HG03064 (cell line): Measurements from ENCODE around the gene ARHGAP6.
"Not testable (repeated sequence)": the region's sequence is repeated elsewhere in the genome, so short reads cannot be mapped to it uniquely, and the experiment has no call there.

Experiments
- ATAC-seq: cut with Tn5 transposase; IDR thresholded peaks from one replicate; pipeline ENCODE4 v1.9.1; 2021; ENCODE audit warnings: low read depth; ENCODE audit not compliant: unreplicated experiment

The ARHGAP6 gene

DNA sequence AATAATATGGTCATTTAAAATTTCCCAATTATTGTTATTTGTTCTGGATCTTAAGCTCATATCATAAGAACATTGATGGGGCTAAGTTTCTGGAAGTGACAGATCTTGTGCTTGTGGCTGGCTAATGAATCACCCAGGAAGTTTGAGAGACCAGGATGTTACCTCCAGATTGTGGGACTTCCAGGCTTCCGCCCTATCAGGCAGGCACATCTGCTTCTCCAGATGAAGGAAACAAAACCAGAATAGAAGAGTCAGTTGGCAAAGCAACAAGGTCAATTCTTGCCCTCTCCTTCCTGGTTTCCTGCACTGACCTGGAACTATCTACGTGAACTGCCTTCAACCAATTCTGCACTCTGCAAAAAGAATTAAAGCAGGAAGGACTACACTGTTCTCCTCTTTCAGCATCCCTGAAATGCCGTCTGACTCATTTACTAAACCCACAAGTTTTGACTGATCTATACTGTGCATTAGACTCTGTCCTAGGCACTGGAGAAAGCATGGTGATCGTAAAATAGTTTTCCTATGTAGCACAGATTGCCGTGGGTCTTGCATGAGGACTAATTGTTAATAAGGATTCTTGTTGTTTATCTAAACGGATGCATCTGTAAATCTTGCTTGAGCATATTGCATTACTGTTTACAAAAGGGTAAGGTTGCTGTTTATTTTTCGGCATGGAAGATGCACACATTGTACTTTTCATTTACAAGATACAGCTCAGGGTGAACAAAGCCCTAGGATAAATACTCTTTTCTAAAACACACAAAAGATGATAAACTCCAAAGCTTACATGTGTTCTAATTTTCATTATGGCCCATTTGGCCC lies 297.9 kb downstream of the ARHGAP6 start:
- no peak for ATAC-seq

DNA sequence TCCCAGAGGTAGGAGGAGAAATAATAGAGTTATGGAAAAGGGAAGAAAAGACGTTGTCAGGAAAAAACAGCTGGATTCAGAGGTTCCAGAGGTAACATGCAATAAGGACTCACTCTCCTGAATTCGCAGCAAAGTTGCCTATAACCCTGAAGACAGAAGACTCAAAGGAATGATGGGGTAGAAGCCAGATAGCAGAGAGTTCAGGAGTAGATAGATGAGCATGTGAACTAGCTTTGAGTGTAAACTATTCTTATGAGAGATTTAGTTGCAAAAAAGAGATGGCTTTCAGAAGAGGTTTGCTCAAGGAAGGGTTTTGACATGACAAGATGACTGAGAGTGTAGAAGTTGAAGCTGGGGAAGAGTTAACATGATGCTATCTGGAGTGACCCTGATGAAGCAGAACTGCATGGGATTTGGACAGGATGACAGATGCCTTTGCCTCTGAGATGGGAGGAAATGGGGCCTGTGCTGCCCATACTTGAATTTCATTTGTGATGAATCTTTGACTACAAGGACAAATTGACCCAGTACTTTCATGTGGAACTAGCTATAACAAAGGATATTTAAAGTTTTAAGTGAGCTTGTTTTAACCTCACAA lies 298.6 kb downstream of the ARHGAP6 start:
- no peak for ATAC-seq

DNA sequence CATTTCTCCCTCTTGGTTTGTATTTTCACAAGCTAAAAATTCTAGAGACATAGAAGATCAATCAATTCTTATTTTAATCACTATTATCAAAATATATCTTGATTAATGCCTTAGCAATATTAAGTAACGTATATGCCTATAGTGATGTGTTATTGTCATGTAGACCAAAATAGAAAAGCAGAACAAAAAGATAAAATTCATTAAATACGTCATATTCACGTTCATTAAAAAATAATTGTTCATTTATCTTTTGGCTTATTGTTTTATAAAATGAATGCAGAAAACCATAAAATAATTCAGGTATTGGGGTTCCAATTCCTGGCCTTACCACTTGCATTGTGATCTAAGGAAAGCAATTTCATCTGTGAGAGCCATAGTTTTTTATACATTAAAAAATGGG lies 300.3 kb downstream of the ARHGAP6 start:
- no peak for ATAC-seq

DNA sequence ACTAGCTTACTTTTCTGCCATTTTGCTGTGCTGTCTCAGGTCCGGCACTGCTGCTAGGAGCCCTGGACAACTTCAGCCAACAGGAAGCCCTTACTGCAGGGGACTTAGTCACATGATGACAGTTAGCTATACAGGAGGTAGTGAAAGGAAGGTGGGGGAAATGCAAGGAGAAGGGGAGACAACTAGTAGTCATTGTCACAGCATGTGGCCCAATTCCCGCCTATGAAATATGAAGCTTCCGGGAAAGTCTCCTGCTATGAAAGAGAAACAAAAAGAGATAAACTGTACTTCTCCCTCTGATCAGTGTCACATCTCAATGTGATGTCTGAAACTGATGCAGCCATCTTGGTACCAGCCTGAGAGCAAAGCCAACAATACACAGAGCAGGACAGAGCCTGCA lies 300.9 kb downstream of the ARHGAP6 start:
- no peak for ATAC-seq

DNA sequence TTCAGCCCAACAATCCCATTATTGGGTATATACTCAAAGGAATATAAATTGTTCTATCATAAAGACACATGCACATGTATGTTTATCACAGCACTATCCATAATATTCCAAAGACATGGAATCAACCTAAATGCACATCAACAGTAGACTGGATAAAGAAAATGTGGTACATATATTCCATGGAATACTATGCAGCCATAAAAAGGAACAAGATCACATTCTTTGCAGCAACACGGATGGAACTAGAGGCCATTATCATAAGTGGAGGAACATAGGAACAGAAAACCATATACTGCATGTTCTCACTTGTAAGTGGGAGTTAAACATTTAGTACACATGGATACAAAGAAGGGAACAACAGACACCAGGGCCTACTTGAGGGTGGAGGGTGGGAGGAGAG lies 301.9 kb downstream of the ARHGAP6 start:
- not testable (repeated sequence) for ATAC-seq

DNA sequence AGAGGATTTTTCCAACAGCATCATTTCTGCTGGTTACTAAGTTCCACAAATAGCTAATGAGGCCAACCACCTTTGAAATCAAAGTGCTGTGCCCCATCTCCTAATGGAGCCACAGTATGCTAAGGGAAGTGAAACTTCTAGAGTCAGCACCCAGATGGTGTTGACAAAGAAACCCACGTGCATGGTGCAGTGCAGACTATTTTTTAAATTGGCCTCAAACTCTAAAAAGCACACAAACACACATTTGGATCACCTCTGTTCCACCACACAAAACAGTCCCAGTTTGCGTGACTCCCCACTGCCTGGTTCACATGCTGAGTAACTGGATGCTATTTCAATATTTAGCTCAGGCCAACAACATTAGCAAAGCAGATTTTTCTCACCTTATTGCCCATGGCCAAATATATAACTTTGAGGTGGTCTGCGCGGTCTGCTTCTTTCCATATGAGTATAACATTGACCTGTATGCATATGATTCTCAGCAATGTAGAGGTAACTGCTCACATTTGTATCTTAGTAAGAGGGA lies 302.6 kb downstream of the ARHGAP6 start:
- peak; percentile 89 for ATAC-seq

DNA sequence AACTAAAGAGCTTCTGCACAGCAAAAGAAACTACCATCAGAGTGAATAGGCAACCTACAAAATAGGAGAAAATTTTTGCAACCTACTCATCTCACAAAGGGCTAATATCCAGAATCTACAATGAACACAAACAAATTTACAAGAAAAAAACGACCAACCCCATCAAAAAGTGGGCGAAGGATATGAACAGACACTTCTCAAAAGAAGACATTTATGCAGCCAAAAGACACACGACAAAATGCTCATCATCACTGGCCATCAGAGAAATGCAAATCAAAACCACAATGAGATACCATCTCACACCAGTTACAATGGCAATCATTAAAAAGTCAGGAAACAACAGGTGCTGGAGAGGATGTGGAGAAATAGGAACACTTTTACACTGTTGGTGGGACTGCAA lies 304.1 kb downstream of the ARHGAP6 start:
- ATAC-seq = not testable (repeated sequence)

DNA sequence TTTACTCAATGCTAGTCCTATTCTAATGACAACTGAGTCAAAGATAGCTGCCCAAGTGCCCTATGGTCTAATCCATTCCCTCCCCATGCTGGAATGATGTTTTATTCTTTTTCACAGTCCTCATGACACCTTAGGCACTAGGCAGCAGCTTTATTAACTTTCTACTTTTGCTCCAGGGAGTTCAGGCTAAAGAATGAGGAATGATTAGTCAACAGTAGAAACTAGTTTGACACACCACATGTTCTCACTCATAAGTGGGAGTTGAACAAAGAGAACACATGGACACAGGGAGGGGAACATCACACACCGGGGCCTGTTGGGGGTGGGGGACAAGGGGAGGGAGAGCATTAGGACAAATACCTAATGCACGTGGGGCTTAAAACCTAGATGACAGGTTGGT lies 309.8 kb downstream of the ARHGAP6 start:
- ATAC-seq = not testable (repeated sequence)

DNA sequence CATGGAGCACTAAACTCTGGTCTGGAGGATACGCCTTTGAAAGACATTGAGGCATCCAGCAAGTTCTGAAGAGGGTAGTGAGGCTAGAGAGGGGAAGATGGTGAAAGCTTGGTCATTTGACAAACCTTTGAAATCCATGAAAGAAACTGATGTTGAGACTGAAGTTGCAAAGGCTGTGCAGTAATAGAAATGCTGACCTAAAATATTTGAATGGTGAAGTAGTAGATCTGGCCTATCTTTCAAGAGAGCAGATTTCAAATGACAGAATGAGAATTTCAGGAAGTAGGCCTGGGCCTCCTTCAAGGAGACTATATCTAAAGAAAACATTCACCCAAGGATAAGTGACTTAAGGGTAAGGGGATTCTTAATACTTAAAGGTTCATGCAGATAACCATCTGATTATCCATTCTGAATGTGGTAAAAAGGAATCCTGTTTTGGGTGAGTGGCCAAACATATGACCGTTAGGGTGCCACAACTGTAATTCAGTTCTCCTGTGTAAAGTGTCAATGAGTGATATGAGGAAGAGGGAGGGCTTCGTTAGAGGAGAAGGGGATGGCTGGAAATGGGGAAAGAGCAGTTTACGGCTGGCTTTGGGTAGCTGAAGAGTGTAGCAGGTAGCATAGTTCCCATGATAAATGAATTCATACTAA lies 310.3 kb downstream of the ARHGAP6 start:
- no peak for ATAC-seq

DNA sequence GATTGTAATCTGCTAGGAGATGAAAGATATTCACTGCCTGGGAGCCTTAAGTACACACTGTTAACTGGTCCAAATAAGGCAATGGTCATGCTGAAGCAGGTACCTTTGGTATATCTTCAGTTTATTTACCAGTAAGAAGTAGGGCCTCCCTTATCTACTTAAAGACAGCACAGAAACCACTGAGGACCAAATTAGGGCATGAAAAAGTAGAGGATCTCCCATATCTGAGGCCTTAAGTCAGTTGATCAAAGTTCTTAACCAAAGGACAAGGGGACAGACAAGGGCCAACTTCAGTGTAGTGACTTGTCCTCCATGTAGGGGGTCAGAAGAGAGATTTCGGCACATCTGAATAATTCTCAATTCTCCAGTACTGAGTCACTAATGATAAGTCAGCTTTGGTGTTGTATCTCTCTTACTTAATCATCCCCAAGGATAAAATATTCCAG lies 313.4 kb downstream of the ARHGAP6 start:
- ATAC-seq = no peak

DNA sequence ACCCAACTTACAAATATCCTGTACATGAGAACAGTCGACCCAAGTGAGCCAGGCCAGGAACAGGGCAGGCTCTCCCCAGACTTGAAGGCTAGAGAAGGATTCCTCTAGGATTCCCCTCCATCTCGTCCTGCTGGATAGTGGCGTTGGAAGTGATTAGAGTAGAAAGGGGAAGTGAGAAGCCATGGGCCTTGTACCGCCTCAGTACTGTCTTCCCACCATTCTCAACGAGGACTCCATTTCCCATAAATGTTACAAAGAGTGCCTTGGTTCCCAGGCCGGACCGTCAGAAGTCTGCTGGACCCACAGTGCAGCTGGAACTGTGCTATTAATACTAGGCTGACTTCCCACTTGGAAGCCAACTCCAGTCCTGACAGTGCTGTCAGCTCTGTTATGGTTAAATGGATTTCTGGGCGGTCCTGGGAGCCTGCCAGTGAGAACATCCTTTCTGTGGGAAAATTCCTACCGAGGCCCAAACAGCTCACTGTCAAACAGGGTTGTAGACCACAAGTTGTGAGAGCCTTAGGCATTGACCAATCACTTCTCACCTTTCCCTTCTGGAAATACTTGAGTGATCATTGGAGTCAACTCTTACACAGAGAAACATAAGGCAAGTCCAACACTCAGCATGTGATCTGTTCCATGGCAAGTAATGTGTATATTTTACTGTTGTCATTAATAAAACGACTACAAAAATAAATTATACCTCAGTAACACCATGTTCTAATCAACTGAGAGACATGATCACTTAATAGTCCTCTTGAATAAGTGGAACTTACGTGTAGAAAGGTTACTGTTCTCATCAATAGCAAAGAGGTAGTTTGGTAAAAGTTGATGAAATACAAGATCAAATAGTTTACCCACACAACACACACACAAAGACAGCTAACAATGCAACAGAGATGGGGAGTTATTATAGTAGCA lies 314.1 kb downstream of the ARHGAP6 start:
- no peak for ATAC-seq

DNA sequence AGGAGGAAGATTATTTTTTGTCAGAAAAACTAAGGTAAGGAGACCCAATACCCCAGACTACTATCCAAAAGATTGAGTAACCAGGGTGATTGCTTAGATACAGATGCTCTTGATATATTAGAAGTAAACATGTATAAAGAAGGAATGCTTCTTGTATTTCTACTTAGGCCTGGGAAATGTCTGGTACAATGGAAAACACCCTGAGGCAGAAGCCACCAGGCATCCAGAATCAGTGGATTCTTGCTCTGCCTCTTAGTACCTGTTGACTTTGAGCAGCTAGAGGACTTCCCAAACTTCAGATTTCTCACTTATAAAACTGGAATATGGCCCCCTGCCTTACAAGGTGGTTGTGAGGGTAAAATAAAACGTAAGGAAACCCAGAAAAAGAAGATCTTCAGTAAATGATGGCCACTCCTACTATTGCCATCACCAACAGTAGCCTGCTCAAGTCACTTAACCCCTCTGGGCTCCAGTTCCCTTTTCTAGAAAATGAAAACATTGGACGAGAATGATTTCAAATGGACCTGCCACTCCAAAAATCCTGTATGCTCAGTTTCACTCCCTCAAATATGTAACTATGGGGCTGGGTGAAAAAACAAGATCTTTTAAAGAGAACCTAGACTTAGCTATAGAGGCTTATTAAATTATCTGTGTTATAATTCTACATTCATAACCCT lies 315.9 kb downstream of the ARHGAP6 start:
- ATAC-seq = no peak

DNA sequence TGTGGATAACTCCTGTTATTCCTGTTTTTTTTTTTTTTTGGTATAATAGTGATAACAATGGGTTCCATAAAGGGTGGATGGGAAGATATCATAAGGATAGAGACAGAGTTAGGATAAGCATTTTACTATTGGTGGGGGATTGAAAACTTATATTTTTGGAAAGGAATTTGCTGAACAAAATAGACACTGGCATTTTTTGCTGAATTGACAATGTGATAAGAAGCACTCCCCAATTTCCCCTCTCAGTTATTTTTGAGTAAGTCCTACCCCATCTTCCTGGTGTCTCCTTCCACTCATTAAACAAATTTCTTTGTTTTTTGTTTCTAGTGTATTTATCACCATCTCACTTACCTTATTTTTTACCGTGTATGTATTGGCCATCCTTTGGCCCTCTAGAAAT lies 316.7 kb downstream of the ARHGAP6 start:
- ATAC-seq = no peak

DNA sequence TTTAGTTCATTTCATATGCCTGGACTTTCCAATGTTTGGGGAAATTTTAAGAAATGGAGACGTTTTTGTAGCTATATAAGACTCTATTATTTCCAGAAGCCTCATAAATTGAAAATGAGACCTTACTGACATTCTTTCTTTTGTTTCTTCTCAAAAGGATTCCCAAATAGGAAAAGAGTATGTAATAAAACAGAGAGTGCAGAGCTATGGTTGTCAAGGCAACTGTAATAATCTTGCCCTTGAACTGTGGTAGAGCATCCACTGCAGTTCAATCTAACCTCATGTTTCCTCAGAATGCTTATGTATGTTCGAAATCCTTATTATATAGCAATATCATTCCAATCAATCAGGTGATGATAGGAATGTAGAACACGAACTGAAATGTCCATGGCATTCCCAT lies 318.4 kb downstream of the ARHGAP6 start:
- ATAC-seq = no peak

DNA sequence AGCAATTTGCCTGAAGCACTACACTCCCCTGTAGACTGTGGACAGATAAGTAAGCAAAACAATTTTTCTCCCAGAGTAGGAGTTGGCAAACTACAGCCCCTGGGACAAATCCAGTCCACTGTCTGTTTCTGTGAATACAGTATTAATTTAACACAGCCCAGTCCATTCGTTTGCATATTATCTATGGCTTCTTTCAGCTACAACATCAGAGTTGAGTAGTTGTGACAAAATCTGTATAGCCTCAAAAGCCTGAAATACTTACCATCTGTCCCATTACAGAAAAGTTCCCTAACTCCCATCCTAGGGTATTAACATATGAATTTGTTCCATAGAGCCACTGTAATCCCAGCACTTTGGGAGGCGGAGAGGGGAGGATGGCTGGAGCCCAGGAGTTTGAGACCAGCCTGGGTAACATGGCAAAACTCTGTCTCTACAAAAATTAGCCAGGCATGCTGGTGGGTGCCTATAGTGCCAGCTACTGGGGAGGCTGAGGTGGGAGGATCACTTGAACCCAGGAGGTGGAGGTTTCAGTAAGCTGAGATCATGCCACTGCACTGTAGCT lies 319.5 kb downstream of the ARHGAP6 start:
- ATAC-seq = no peak

DNA sequence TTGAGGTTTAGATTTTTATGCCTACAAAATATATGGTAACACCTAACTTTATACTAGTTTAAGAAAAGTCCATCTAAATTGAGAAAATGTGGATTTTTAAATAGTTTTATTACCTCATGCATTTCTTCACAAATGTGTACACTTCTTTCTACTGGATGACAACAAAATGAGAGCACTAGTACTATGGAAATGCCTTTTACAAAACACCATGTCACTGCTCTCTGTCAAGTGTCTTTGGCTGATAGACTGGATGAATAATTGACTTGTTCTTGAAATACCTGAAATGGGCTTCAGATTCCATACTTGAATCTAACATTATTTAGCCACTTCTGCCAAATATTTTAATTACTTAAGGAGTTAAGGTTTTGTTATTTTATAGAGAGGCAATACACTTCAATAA lies 323.0 kb downstream of the ARHGAP6 start:
- no peak for ATAC-seq

DNA sequence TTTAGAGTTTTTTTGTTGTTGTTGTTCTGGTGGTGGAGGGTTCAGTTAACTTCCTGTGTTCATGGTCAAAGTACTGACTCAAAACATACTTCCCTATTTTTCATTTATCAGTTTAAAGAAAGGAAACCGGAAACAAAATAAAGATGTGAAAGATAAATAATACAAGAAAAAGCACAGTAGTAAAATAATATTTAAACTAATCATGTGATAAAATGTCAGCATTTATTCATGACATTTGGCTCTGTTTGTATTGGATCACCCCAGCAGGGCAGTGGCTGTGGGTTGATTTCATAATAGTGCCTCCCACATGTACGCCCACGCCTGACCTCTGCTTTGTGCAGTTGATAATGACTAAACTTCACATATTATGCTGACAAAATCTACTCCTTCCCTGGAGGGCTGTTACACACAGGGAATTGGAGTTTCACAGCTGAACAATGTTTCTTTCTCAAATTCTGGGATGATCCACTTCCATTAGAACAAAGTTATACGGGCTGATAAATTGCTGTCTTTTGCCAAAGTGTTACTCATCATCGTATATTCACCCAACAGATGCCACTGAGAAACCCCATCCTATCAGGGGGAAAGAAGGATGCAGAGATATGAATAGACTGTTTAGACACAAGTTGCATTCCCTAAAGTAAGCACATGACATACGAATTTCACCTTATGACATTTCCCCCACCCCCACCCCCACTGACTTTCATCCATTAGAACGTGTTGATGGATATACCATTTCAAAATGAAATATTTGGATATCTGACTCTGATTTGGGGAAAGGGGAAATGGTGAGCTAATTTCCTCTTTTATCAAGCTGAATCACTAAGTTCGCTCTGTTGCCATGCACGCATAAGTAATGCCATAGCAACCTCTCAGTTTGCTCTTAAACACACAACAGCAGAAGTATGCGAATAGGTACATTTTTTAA lies 324.2 kb downstream of the ARHGAP6 start:
- ATAC-seq = peak; percentile 60

DNA sequence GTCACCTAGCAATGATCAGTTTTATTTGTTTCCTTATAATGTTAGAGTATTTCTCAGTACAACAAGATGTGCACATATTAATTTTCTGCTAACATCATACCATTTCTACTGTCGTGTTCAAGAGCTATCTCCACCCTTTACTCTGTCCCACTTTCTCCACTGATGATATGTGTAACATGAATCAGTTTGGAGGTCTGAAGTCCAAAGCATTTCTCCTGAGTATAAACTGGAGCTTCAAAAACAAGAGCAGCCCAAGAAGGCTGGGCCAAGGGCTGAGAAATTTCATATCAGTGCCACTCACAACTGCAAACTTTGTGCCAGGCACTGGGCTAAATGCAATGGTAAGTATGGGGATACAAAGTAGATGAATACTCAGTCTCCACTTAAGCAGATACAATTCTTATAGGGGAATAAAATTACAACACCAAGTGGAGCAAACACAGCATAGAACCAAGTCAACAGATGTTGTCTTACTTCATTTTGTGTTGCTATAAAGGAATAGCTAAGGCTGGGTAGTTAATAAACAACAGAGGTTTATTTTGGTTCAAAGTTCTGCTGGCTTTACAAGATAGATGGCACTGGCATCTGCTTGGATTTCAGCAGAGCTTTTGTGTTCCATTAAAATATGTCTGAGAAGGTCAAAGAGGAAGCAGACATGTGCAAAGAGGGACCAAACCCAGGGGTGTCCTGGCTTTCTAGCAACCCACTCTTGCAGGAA lies 328.3 kb downstream of the ARHGAP6 start:
- ATAC-seq = no peak
